Lower leg skin (tissue), 3 donors: ENCODE results near the gene G2E3.

Experiments used
- POLR2A ChIP-seq, 2 donors: fragments of 450-650 bp; IDR thresholded peaks; one replicate each; pipeline ENCODE4 v1.6.1; 2016 to 2017; ENCODE audit warnings: antibody characterized with exemption in 2 of 2, mild to moderate bottlenecking in 1 of 2, moderate library complexity in 1 of 2
- TF ChIP-seq, protein P1 (sequence below), 3 donors: fragments of 450-650 bp; IDR thresholded peaks; one replicate each; pipeline ENCODE4 v1.5.1; 2016; ENCODE audit warnings: antibody characterized with exemption in 3 of 3, mild to moderate bottlenecking in 3 of 3, moderate library complexity in 2 of 3

DNA sequence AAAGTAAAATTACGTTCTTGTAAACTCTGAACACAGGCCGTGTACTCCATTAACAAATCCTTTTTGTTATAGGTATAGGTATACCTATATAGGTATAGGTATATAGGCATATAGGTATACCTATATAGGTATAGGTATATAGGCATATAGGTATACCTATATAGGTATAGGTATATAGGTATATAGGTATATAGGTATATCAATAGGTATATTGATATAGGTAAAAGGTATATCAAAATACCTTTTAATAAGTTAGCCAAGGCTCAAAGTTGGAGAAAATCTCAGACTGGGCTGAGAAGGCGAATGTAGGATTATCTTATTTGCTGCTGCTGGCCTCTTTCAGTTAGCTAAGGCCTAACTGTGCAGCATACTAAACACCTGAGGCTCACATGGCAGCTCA, 66.6 kb downstream of the G2E3 start:
- TF ChIP-seq, protein P1, sequence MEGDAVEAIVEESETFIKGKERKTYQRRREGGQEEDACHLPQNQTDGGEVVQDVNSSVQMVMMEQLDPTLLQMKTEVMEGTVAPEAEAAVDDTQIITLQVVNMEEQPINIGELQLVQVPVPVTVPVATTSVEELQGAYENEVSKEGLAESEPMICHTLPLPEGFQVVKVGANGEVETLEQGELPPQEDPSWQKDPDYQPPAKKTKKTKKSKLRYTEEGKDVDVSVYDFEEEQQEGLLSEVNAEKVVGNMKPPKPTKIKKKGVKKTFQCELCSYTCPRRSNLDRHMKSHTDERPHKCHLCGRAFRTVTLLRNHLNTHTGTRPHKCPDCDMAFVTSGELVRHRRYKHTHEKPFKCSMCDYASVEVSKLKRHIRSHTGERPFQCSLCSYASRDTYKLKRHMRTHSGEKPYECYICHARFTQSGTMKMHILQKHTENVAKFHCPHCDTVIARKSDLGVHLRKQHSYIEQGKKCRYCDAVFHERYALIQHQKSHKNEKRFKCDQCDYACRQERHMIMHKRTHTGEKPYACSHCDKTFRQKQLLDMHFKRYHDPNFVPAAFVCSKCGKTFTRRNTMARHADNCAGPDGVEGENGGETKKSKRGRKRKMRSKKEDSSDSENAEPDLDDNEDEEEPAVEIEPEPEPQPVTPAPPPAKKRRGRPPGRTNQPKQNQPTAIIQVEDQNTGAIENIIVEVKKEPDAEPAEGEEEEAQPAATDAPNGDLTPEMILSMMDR (IDR thresholded peaks at IDR 0.05) = no peak
- TF ChIP-seq POLR2A (IDR thresholded peaks at IDR 0.05) = no peak
